ENCODE data around the gene NPC1. TPM values are rescaled to one million over a fixed set of nuclear protein-coding genes. Genes with fewer than 3 reads are reported as not detected.

The NPC1 gene
- total RNA-seq, 1 experiment from 2014 or later = 39.6 TPM

GRCh38 chr18:23538870-23539269 is 47.4 kb downstream of the NPC1 start:
- CTCF ChIA-PET = interaction anchor here (0.6 kb wide), 1 partner anchor 711 kb away, joined by 3 read pairs; no protein-coding TSS in a partner anchor
- no peaks in the 10 kb centered on the region; the same call in 1 of the 2 replicates for H3F3A ChIP-seq (ENCODE audit: insufficient read depth, low read depth)
- POLR2A ChIA-PET (ENCODE audit: unreplicated experiment) = no interaction called here

GRCh38 chr18:23538001-23538400 is 48.3 kb downstream of the NPC1 start:
- intact Hi-C loops (cut with micrococcal nuclease; ENCODE audit: unreplicated experiment) = no loop called here
- Histone ChIP-seq H3K4me1 (replicated peaks; ENCODE audit: insufficient read depth) (no peaks in the 10 kb centered on the region), H3K79me2 (ENCODE audit: low read depth) (no peaks in the 10 kb centered on the region), H3K9me3 (ENCODE audit: insufficient read depth, low read depth) (no peaks in the 10 kb centered on the region), H3K9me2 (ENCODE audit: insufficient read depth) (no peaks in the 10 kb centered on the region), H2AFZ (no peak overlapping the region), H3K4me3 (no peak overlapping the region), H3K27ac (no peak overlapping the region), H3K27me3 (ENCODE audit: insufficient read depth, low read depth) (no peaks in the 10 kb centered on the region), H3K4me2 (no peak overlapping the region), H3F3A (ENCODE audit: insufficient read depth, low read depth) (no peaks in the 10 kb centered on the region; the same call in 1 of the 2 replicates), H4K20me1 (ENCODE audit: insufficient read depth) (no peaks in the 10 kb centered on the region), H3K36me3 (ENCODE audit: low read depth) (no peaks in the 10 kb centered on the region)
- no TSS peak for BruUV-seq (replicated peaks)
- CTCF ChIA-PET = no interaction called here
- POLR2A ChIA-PET (ENCODE audit: unreplicated experiment) = no interaction called here
- no peak for DNase-seq
- TF ChIP-seq, protein P1, sequence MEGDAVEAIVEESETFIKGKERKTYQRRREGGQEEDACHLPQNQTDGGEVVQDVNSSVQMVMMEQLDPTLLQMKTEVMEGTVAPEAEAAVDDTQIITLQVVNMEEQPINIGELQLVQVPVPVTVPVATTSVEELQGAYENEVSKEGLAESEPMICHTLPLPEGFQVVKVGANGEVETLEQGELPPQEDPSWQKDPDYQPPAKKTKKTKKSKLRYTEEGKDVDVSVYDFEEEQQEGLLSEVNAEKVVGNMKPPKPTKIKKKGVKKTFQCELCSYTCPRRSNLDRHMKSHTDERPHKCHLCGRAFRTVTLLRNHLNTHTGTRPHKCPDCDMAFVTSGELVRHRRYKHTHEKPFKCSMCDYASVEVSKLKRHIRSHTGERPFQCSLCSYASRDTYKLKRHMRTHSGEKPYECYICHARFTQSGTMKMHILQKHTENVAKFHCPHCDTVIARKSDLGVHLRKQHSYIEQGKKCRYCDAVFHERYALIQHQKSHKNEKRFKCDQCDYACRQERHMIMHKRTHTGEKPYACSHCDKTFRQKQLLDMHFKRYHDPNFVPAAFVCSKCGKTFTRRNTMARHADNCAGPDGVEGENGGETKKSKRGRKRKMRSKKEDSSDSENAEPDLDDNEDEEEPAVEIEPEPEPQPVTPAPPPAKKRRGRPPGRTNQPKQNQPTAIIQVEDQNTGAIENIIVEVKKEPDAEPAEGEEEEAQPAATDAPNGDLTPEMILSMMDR (conservative IDR thresholded peaks at IDR 0.05) = no peak
- no peak for TF ChIP-seq EZH2 (IDR thresholded peaks at IDR 0.05; ENCODE audit: low read depth)

More at GRCh38 chr18:23538870-23539269, 47.4 kb downstream of the NPC1 start:
- Histone ChIP-seq H3K4me1 (replicated peaks; ENCODE audit: insufficient read depth) (no peaks in the 10 kb centered on the region), H3K27ac (no peak overlapping the region), H3K36me3 (ENCODE audit: low read depth) (no peaks in the 10 kb centered on the region), H3K79me2 (ENCODE audit: low read depth) (no peaks in the 10 kb centered on the region), H3K9me3 (ENCODE audit: insufficient read depth, low read depth) (no peaks in the 10 kb centered on the region), H3K4me3 (no peak overlapping the region), H3K9me2 (ENCODE audit: insufficient read depth) (no peaks in the 10 kb centered on the region), H3K27me3 (ENCODE audit: insufficient read depth, low read depth) (no peaks in the 10 kb centered on the region), H2AFZ (no peak overlapping the region), H4K20me1 (ENCODE audit: insufficient read depth) (no peaks in the 10 kb centered on the region), H3K4me2 (no peak overlapping the region)
- intact Hi-C loops (cut with micrococcal nuclease; ENCODE audit: unreplicated experiment) = no loop called here
- BruUV-seq (replicated peaks) = no TSS peak
- TF ChIP-seq, protein P1 (conservative IDR thresholded peaks at IDR 0.05) = no peak
- no peak for TF ChIP-seq EZH2 (IDR thresholded peaks at IDR 0.05; ENCODE audit: low read depth)
- DNase-seq = no peak

GRCh38 chr18:23537274-23537673 is 49.0 kb downstream of the NPC1 start:
- intact Hi-C loops (cut with micrococcal nuclease; ENCODE audit: unreplicated experiment) = no loop called here
- Histone ChIP-seq H3K4me1 (replicated peaks; ENCODE audit: insufficient read depth) (no peaks in the 10 kb centered on the region), H2AFZ (no peak overlapping the region), H3K9me2 (ENCODE audit: insufficient read depth) (no peaks in the 10 kb centered on the region), H3K36me3 (ENCODE audit: low read depth) (no peaks in the 10 kb centered on the region), H4K20me1 (ENCODE audit: insufficient read depth) (no peaks in the 10 kb centered on the region), H3K79me2 (ENCODE audit: low read depth) (no peaks in the 10 kb centered on the region), H3K9me3 (ENCODE audit: insufficient read depth, low read depth) (no peaks in the 10 kb centered on the region), H3F3A (ENCODE audit: insufficient read depth, low read depth) (no peaks in the 10 kb centered on the region; the same call in 1 of the 2 replicates), H3K27ac (no peak overlapping the region), H3K4me3 (no peak overlapping the region), H3K4me2 (no peak overlapping the region), H3K27me3 (ENCODE audit: insufficient read depth, low read depth) (no peaks in the 10 kb centered on the region)
- DNase-seq = no peak
- ChIA-PET POLR2A (ENCODE audit: unreplicated experiment) (no interaction called here), CTCF (no interaction called here)
- no TSS peak for BruUV-seq (replicated peaks)
- TF ChIP-seq EZH2 (IDR thresholded peaks at IDR 0.05; ENCODE audit: low read depth) = no peak
- TF ChIP-seq, protein P1 (conservative IDR thresholded peaks at IDR 0.05) = no peak

All from PC-9 (cell line).